CD14-positive monocyte (primary cell): Measurements from ENCODE around the gene KCTD14. TPM values are rescaled to one million over a fixed set of nuclear protein-coding genes. Genes with fewer than 3 reads are reported as not detected.

Experiments used
- DNase-seq, 3 donors: peaks; one replicate each; pipeline ENCODE4 v3.0.0-alpha.2; 2011 to 2022
- H2AFZ ChIP-seq: 2 replicates; pipeline ENCODE4 v1.6.0; 2012; ENCODE audit warnings: mild to moderate bottlenecking, low read depth, low read length, inconsistent platforms; ENCODE audit not compliant: insufficient read depth, poor library complexity, severe bottlenecking
- H3K27ac ChIP-seq, 2 donors: 1 replicate in 1 of 2; 2 replicates in 1 of 2; pipeline ENCODE4 v1.5.1; 2012 to 2013; ENCODE audit warnings: low read length in 2 of 2, control low read depth in 1 of 2, inconsistent platforms in 1 of 2, low read depth in 1 of 2, mild to moderate bottlenecking in 1 of 2
- H3K27me3 ChIP-seq, 2 donors: one replicate each; pipeline versions ENCODE4 v1.6.0 to v1.6.1; 2011 to 2013; ENCODE audit warnings: low read length in 2 of 2; ENCODE audit not compliant: control insufficient read depth in 2 of 2, insufficient read depth in 2 of 2
- H3K36me3 ChIP-seq, 2 donors: replicated peaks in 1 of 2; 1 replicate in 1 of 2; 2 replicates in 1 of 2; pipeline versions ENCODE4 v1.5.1 to v1.6.1; 2012 to 2013; ENCODE audit warnings: low read length in 2 of 2, control low read depth in 1 of 2, inconsistent platforms in 1 of 2, mild to moderate bottlenecking in 1 of 2; ENCODE audit not compliant: insufficient read depth in 2 of 2, control insufficient read depth in 1 of 2
- H3K4me1 ChIP-seq, 2 donors: 1 replicate in 1 of 2; 2 replicates in 1 of 2; pipeline versions ENCODE4 v1.5.1 to v1.6.1; 2012 to 2013; ENCODE audit warnings: low read length in 2 of 2, control low read depth in 1 of 2, inconsistent platforms in 1 of 2, mild to moderate bottlenecking in 1 of 2, moderate library complexity in 1 of 2; ENCODE audit not compliant: insufficient read depth in 2 of 2, control insufficient read depth in 1 of 2
- H3K4me2 ChIP-seq: replicated peaks from 2 replicates; pipeline ENCODE3; 2012; ENCODE audit warnings: low read length, moderate library complexity, mild to moderate bottlenecking; ENCODE audit not compliant: poor library complexity, severe bottlenecking; ENCODE audit errors: extremely low read depth
- H3K4me3 ChIP-seq, 3 experiments: fragments of 200-600 bp in 1 of 3; sonication (generic) in 1 of 3; replicated peaks in 1 of 3; 1 replicate in 2 of 3; 2 replicates in 1 of 3; pipeline ENCODE4 v1.5.1; 2011 to 2013; ENCODE audit warnings: low read length in 3 of 3, mild to moderate bottlenecking in 3 of 3, control low read depth in 2 of 3, low read depth in 2 of 3, inconsistent platforms in 1 of 3, moderate library complexity in 1 of 3
- H3K79me2 ChIP-seq: 2 replicates; pipeline ENCODE4 v1.6.0; 2012; ENCODE audit warnings: mild to moderate bottlenecking, control low read depth, inconsistent platforms, low read length, moderate library complexity; ENCODE audit not compliant: insufficient read depth
- H3K9ac ChIP-seq: 2 replicates; pipeline ENCODE4 v1.6.0; 2017; ENCODE audit warnings: low read length, mild to moderate bottlenecking; ENCODE audit not compliant: insufficient read depth, poor library complexity, severe bottlenecking
- H3K9me3 ChIP-seq, 2 donors: replicated peaks in 1 of 2; 1 replicate in 1 of 2; 2 replicates in 1 of 2; pipeline versions ENCODE4 v1.5.1 to v1.6.1; 2012 to 2013; ENCODE audit warnings: low read length in 2 of 2, control low read depth in 1 of 2; ENCODE audit not compliant: control insufficient read depth in 1 of 2, insufficient read depth in 1 of 2
- H4K20me1 ChIP-seq: 2 replicates; pipeline ENCODE4 v1.6.0; 2012; ENCODE audit warnings: mild to moderate bottlenecking, low read length, control low read depth, moderate library complexity; ENCODE audit not compliant: insufficient read depth
- H3K27ac Mint-ChIP-seq, 7 donors: one replicate each; pipeline ENCODE4 v1.8.0; 2020; ENCODE audit warnings: mild to moderate bottlenecking in 7 of 7, mixed read lengths in 7 of 7, moderate library complexity in 6 of 7, inconsistent platforms in 2 of 7
- H3K27me3 Mint-ChIP-seq, 3 donors: one replicate each; pipeline ENCODE4 v1.8.0; 2021 to 2022; ENCODE audit warnings: low read depth in 3 of 3, mild to moderate bottlenecking in 3 of 3, mixed read lengths in 3 of 3, moderate library complexity in 3 of 3, inconsistent platforms in 1 of 3
- H3K36me3 Mint-ChIP-seq, 2 donors: one replicate each; pipeline ENCODE4 v1.8.0; 2020; ENCODE audit warnings: mixed read lengths in 2 of 2, inconsistent platforms in 1 of 2, mild to moderate bottlenecking in 1 of 2
- H3K4me1 Mint-ChIP-seq: one replicate; pipeline ENCODE4 v1.8.0; 2020; ENCODE audit warnings: mild to moderate bottlenecking, mixed read lengths
- H3K4me3 Mint-ChIP-seq, 2 donors: one replicate each; pipeline ENCODE4 v1.8.0; 2020; ENCODE audit warnings: mild to moderate bottlenecking in 2 of 2, mixed read lengths in 2 of 2, moderate library complexity in 1 of 2
- H3K9me3 Mint-ChIP-seq, 7 donors: one replicate each; pipeline ENCODE4 v1.8.0; 2020 to 2022; ENCODE audit warnings: mixed read lengths in 7 of 7, mild to moderate bottlenecking in 6 of 7, moderate library complexity in 6 of 7, inconsistent platforms in 2 of 7
- CTCF ChIP-seq: fragments of 200-600 bp; IDR thresholded peaks from one replicate; pipeline ENCODE4 v1.8.0; 2022; ENCODE audit warnings: antibody characterized with exemption, mild to moderate bottlenecking
- WGBS: methylation state at CpG from one replicate; pipeline ENCODE4 v1.1.5; 2013; ENCODE audit warnings: missing lambda C conversion rate; ENCODE audit not compliant: insufficient coverage; 5-methylcytosine and 5-hydroxymethylcytosine counted together
- intact Hi-C, 2 donors: fragments of 100-400 bp; cut with micrococcal nuclease; formaldehyde crosslinking; loops; one replicate each; pipeline versions ENCODE4 v1.15.0 to v1.15.1; 2023
- polyA plus RNA-seq, 3 donors: library from polyadenylated mRNA; depleted of rRNA in 1 of 3; unstranded in 2 of 3; stranded (reverse) in 1 of 3; fragments of 300-500 nt in 2 of 3; fragments of >200 nt in 1 of 3; fragmentation: Illumina TruSeq in 2 of 3; gene quantifications; 1 replicate in 2 of 3; 2 replicates in 1 of 3; pipeline ENCODE4 v1.2.3, GENCODE V29; 2012 to 2021

The KCTD14 gene
- polyA plus RNA-seq, 3 donors, result 0.14 to 0.33 (median 0.23) TPM

- no CpG with 5 or more reads among the region's 4 CpGs for WGBS
- Histone ChIP-seq H3K4me1 (no peaks in the 10 kb centered on the region), H3K27ac (no peak overlapping the region), H3K27me3 (no peaks in the 10 kb centered on the region), H3K4me2 (no peak overlapping the region), H3K79me2 (no peaks in the 10 kb centered on the region), H3K9ac (no peak overlapping the region), H3K36me3 (no peaks in the 10 kb centered on the region), H3K4me3 (no peak overlapping the region), H3K9me3 (no peaks in the 10 kb centered on the region), H4K20me1 (no peaks in the 10 kb centered on the region), H2AFZ (no peak overlapping the region)
- Mint-ChIP-seq H3K9me3 (peaks cover 0 to 2% (median 0%) of the 10 kb centered on the region in 7 donors), H3K4me1 (no peaks in the 10 kb centered on the region), H3K27me3 (peaks cover 0 to 5% (median 3%) of the 10 kb centered on the region in 3 donors), H3K4me3 (no peak overlapping the region), H3K36me3 (no peaks in the 10 kb centered on the region), H3K27ac (no peak overlapping the region)
- intact Hi-C loops, result no loop called here
- TF ChIP-seq CTCF, result no peak
- no peak for DNase-seq
These were observed 10.0 kb upstream of the KCTD14 start for GRCh38 chr11:78033040-78033439.

GRCh38 chr11:78032090-78032489 is 9.0 kb upstream of the KCTD14 start:
- Mint-ChIP-seq H3K27me3 (peaks cover 0 to 5% (median 5%) of the 10 kb centered on the region in 3 donors), H3K4me1 (no peaks in the 10 kb centered on the region), H3K36me3 (no peaks in the 10 kb centered on the region), H3K27ac (no peak overlapping the region), H3K9me3 (peaks cover 0 to 3% (median 0%) of the 10 kb centered on the region in 7 donors), H3K4me3 (no peak overlapping the region)
- H3K4me3 ChIP-seq, result no peak overlapping the region
- DNase-seq, result no peak
- H3K9me3 ChIP-seq, result no peaks in the 10 kb centered on the region
- no peaks in the 10 kb centered on the region for H3K79me2 ChIP-seq
- no peaks in the 10 kb centered on the region for H3K27me3 ChIP-seq
- intact Hi-C loops, result no loop called here
- H3K36me3 ChIP-seq, result no peaks in the 10 kb centered on the region
- no peaks in the 10 kb centered on the region for H3K4me1 ChIP-seq
- no peak overlapping the region for H3K9ac ChIP-seq
- H3K27ac ChIP-seq, result no peak overlapping the region
- H2AFZ ChIP-seq, result no peak overlapping the region
- no peak for TF ChIP-seq CTCF
- no peaks in the 10 kb centered on the region for H4K20me1 ChIP-seq
- H3K4me2 ChIP-seq, result no peak overlapping the region
